ENCODE results near the gene MTHFD1. TPM values are rescaled to one million over a fixed set of nuclear protein-coding genes. Genes with fewer than 3 reads are reported as not detected.

Gene MTHFD1
- total and polyA plus RNA-seq, 3 experiments from 2014 or later: 41.1 to 256 (median 247) TPM

DNA sequence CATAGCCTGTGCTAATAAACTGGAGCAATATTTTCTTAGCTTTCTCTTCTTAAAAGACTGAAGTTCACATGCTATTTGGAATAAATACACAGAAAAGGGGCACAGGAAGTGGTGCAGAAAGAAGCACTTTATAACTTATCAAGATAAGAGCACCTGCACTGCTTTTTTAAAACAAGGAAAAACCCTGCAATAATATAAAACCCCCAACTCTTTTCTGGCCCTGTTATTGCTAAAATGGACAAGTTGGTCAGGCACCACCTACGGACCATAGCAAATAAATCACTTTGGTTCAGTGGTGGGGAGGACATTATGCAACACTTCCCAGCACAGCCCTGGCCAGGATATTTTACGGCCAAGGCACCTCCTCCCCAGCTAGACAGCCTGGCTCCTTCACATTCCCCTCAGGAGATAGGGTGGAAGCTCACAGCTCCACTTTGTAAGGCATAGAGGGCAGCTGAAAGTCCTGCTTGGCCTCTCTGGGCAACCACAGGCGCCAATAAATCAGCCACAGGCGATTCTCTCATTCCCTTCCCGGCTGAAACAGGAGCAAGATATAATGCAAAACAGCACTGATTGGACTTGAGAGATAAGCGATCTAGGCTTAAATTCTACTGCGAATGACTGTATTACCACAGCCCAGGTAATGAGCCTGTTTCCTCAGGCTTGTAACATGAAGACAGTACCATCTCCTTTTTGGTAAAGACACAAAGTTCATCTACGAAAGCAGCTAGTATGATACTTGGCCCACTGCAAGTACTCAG lies 113.4 kb downstream of the MTHFD1 start:
- Mint-ChIP-seq H3K4me1 (peaks cover 60 to 73% (median 61%) of the 10 kb centered on the region in 3 donors), H3K9me3 (peaks cover 0 to 2% (median 0%) of the 10 kb centered on the region in 5 donors), H3K27me3 (peaks cover 0 to 4% of the 10 kb centered on the region in 2 donors), H3K36me3 (peaks cover 0 to 64% (median 6%) of the 10 kb centered on the region in 3 donors), H3K4me3 (peak overlapping the region; percentile 94 to 99 (median 95)), H3K27ac (peak overlapping the region; percentile 97 to 100 (median 98))
- H3K4me3 ChIP-seq (ENCODE audit: low read length): peak overlapping the region; percentile 82
- H3K9me3 ChIP-seq (ENCODE audit: low read length): no peaks in the 10 kb centered on the region
- H3K36me3 ChIP-seq (ENCODE audit: insufficient read depth, low read length): peaks cover 7% of the 10 kb centered on the region
- H3K27me3 ChIP-seq (ENCODE audit: insufficient read depth, low read length, poor library complexity, severe bottlenecking): no peaks in the 10 kb centered on the region
- peaks cover 54% of the 10 kb centered on the region for H3K4me1 ChIP-seq (ENCODE audit: insufficient read depth, low read length)
- ChIA-PET CTCF (interaction anchor here (1.0 to 3.0 kb wide), 7 partner anchors 9 to 72 kb away, joined by 3 to 18 read pairs (median 5); partner anchors contain the start of gene HSPA2), POLR2A (interaction anchor here (2.3 kb wide), 1 partner anchor 9 kb away, joined by 13 read pairs; no protein-coding TSS in a partner anchor)
- peak in 2 of 5 donors; percentile 3 to 50 for DNase-seq
- H3K27ac ChIP-seq (ENCODE audit: low read depth, low read length): peak overlapping the region; percentile 99

DNA sequence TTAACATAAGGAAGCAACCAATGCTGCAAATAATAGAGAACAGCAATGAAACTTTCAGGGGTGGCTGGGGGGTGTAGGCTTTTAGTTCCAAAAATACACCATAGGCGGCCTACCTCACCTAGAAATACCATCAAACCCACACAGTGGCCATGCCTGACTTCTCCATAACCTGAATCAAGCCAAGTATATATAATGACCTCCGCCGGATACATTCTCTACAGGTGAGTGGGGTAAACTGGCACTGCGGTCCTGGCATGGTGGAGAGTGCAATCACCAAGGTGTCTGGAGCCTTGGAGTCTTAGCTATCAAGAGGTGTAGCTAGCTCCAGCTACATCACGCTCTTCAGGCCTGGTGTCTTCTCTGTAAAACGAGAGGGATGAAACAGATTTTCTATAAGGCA lies 114.3 kb downstream of the MTHFD1 start:
- Mint-ChIP-seq H3K9me3 (peaks cover 0 to 2% (median 0%) of the 10 kb centered on the region in 5 donors), H3K36me3 (peaks cover 0 to 57% (median 6%) of the 10 kb centered on the region in 3 donors), H3K27ac (peak overlapping the region; percentile 97 to 100 (median 98)), H3K4me3 (peak overlapping the region; percentile 94 to 99 (median 95)), H3K27me3 (peaks cover 0 to 4% of the 10 kb centered on the region in 2 donors), H3K4me1 (peaks cover 61 to 73% (median 62%) of the 10 kb centered on the region in 3 donors)
- Histone ChIP-seq H3K36me3 (ENCODE audit: insufficient read depth, low read length) (peaks cover 6% of the 10 kb centered on the region), H3K9me3 (ENCODE audit: low read length) (no peaks in the 10 kb centered on the region), H3K27ac (ENCODE audit: low read depth, low read length) (peak overlapping the region; percentile 99), H3K27me3 (ENCODE audit: insufficient read depth, low read length, poor library complexity, severe bottlenecking) (no peaks in the 10 kb centered on the region), H3K4me3 (ENCODE audit: low read length) (peak overlapping the region; percentile 82), H3K4me1 (ENCODE audit: insufficient read depth, low read length) (peaks cover 54% of the 10 kb centered on the region)
- DNase-seq: peak in 2 of 5 donors; percentile 5 to 36
- ChIA-PET POLR2A (interaction anchor here (0.9 to 2.3 kb wide), 7 partner anchors 8 to 861 kb away, joined by 3 to 13 read pairs (median 3); partner anchors contain the start of genes HSPA2, MTHFD1 and WDR89), CTCF (interaction anchor here (1.0 to 3.0 kb wide), 5 partner anchors 8 to 72 kb away, joined by 4 to 18 read pairs (median 7); partner anchors contain the start of gene HSPA2)

DNA sequence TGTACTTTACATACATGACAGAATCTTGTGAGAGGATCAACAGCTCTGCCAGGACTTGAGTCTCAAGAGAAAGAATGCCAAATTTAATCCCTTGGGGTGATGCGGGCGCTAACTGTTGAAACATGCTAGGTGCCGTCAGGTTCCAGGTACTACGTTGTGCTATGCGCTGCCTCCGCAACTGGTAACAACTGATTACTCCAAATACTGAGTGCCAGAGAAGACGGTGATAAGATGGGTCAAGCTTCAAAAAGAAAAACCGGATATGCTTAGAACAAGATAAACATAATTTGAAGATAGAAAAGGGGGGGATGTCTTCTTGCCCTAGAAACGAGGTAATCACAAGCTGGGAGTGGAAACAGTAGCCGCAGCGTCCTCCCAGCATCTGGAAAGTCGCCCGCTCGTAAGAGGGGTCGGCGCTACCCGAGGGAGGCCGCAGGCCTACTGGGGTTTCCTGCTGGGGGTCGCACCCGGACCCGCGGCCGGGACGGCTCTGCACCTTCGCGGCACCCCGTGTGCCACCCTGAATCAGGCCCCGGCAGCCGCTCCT lies 114.8 kb downstream of the MTHFD1 start:
- POLR2A ChIA-PET: interaction anchor here (0.6 to 2.3 kb wide), 9 partner anchors 8 to 861 kb away, joined by 3 to 13 read pairs (median 4); partner anchors contain the start of genes HSPA2, MTHFD1 and WDR89
- H3K36me3 Mint-ChIP-seq: peaks cover 0 to 52% (median 6%) of the 10 kb centered on the region in 3 donors
- H3K9me3 Mint-ChIP-seq: peaks cover 0 to 2% (median 0%) of the 10 kb centered on the region in 5 donors
- H3K4me1 ChIP-seq (ENCODE audit: insufficient read depth, low read length): peaks cover 54% of the 10 kb centered on the region
- H3K27ac ChIP-seq (ENCODE audit: low read depth, low read length): peak overlapping the region; percentile 99
- H3K27me3 ChIP-seq (ENCODE audit: insufficient read depth, low read length, poor library complexity, severe bottlenecking): no peaks in the 10 kb centered on the region
- no peaks in the 10 kb centered on the region for H3K9me3 ChIP-seq (ENCODE audit: low read length)
- peaks cover 0 to 4% of the 10 kb centered on the region in 2 donors for H3K27me3 Mint-ChIP-seq
- peak overlapping the region; percentile 94 to 99 (median 95) for H3K4me3 Mint-ChIP-seq
- H3K4me1 Mint-ChIP-seq: peaks cover 61 to 73% (median 62%) of the 10 kb centered on the region in 3 donors
- peak overlapping the region; percentile 97 to 100 (median 98) for H3K27ac Mint-ChIP-seq
- DNase-seq: peak in 2 of 5 donors; percentile 5 to 52
- CTCF ChIA-PET: interaction anchor here (0.6 to 3.0 kb wide), 5 partner anchors 8 to 73 kb away, joined by 3 to 18 read pairs (median 7); partner anchors contain the start of gene HSPA2
- peak overlapping the region; percentile 82 for H3K4me3 ChIP-seq (ENCODE audit: low read length)
- peaks cover 1% of the 10 kb centered on the region for H3K36me3 ChIP-seq (ENCODE audit: insufficient read depth, low read length)

DNA sequence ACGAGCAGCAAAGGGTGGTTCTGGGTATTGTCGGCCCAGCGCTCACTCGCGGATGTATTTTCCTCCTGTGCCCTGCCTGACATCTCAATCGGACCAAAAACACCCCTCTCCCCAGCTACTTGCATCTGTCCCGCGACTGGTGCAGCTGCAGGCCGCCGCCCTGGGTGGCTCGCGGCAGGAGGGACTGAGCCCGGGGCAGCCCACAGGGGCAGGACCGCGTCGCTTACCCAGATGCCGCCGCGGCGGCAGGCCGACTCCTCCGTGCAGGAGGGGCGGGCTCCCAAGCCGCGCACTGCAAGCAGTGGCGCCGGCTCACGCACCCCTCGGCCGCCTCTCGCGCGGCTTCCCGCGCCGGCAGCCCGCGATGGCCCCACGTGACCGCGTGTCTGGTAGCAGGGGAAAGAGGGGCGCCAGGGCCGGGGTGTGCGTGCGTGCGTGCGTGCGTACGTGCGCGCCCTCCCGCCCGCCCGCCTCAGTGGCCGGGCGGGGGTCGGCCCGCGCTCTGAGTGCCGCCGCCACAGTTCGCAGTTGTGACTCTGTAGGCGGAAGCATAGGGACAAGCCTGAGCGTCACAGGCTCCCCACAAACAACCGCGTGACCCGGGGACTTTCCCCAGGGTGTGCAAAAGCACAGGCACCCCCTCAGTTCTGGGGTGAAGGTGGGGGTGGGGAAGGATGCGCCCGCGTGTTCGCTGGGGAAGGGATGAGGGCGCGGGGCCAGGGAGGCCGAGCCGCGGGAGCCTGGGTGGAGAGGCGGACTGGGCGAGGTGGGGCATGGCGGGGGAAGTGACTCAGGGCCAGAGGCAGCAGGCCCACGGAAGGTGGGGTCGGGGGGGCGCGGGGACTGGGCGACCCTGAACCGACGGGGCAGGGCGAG lies 115.5 kb downstream of the MTHFD1 start, which contains the start of gene ZBTB25:
Gene ZBTB25, minus strand, starts transcription at position 405 of the 876 bp plus-strand sequence. CDS start 13,305 bp downstream, outside the sequence.
- POLR2A ChIA-PET: interaction anchor here (0.6 to 2.0 kb wide), 15 partner anchors 8 to 862 kb away, joined by 3 to 15 read pairs (median 4); partner anchors contain the start of genes AKAP5, HSPA2, MTHFD1 and WDR89
- Mint-ChIP-seq H3K27ac (peak within 1 kb of the TSS; percentile 97 to 100 (median 100)), H3K4me1 (peaks cover 65 to 78% (median 68%) of the 10 kb centered on the region in 3 donors), H3K9me3 (peaks cover 0 to 2% (median 0%) of the 10 kb centered on the region in 5 donors), H3K4me3 (peak within 1 kb of the TSS; percentile 94 to 99 (median 95)), H3K27me3 (peaks cover 0 to 4% of the 10 kb centered on the region in 2 donors), H3K36me3 (peaks cover 0 to 50% (median 6%) of the 10 kb centered on the region in 3 donors)
- Histone ChIP-seq H3K36me3 (ENCODE audit: insufficient read depth, low read length) (no peaks in the 10 kb centered on the region), H3K4me3 (ENCODE audit: low read length) (peak within 1 kb of the TSS; percentile 82), H3K4me1 (ENCODE audit: insufficient read depth, low read length) (peaks cover 57% of the 10 kb centered on the region), H3K27ac (ENCODE audit: low read depth, low read length) (peak within 1 kb of the TSS; percentile 99), H3K9me3 (ENCODE audit: low read length) (no peaks in the 10 kb centered on the region), H3K27me3 (ENCODE audit: insufficient read depth, low read length, poor library complexity, severe bottlenecking) (no peaks in the 10 kb centered on the region)
- peak; percentile 98 to 99 (median 98) for DNase-seq
- CTCF ChIA-PET: interaction anchor here (0.5 to 3.0 kb wide), 9 partner anchors 7 to 145 kb away, joined by 3 to 18 read pairs (median 6); partner anchors contain the start of gene HSPA2

DNA sequence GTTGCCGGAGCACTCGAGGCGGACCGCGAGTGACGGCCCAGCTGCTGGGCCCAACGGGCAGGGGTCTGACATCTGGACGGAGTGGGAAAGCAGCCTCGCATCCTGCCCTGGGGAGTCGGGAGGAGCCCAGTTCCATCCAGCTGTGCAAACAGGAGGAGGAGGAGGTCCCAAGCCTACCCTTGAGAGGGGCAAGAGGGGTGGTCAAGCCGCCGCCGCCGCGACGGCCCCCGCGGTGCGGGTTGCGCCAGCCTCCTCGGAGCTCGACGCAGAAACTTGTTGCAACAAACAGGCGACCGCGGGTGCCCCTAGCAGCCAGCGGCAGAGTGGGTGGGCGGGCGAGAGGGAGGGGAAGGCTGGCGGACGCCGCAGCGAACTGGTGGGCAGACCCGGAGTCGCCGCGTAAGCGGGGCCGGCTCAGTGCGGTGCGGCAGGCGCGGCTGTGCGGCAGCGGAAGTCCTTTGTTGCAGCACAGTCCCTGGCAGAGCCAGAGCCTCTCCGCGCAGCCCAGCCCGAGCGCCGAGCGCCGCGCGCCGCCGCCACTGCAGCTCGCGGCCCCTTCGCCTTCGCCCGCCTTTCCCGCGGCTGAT lies 116.2 kb downstream of the MTHFD1 start, which contains the start of gene ZBTB1:
Gene ZBTB1, plus strand, starts transcription at position 461 of the 587 bp plus-strand sequence. CDS start 16,735 bp downstream, outside the sequence.
- Mint-ChIP-seq H3K4me1 (peaks cover 65 to 79% (median 72%) of the 10 kb centered on the region in 3 donors), H3K36me3 (peaks cover 0 to 44% (median 6%) of the 10 kb centered on the region in 3 donors), H3K27ac (peak within 1 kb of the TSS; percentile 97 to 100 (median 100)), H3K27me3 (peaks cover 0 to 4% of the 10 kb centered on the region in 2 donors), H3K4me3 (peak within 1 kb of the TSS; percentile 93 to 99 (median 95)), H3K9me3 (peaks cover 0 to 2% (median 0%) of the 10 kb centered on the region in 5 donors)
- CTCF ChIA-PET: interaction anchor here (0.5 to 2.2 kb wide), 7 partner anchors 10 to 145 kb away, joined by 3 to 11 read pairs (median 5); partner anchors contain the start of gene HSPA2
- Histone ChIP-seq H3K36me3 (ENCODE audit: insufficient read depth, low read length) (no peaks in the 10 kb centered on the region), H3K9me3 (ENCODE audit: low read length) (no peaks in the 10 kb centered on the region), H3K4me1 (ENCODE audit: insufficient read depth, low read length) (peaks cover 58% of the 10 kb centered on the region), H3K27me3 (ENCODE audit: insufficient read depth, low read length, poor library complexity, severe bottlenecking) (no peaks in the 10 kb centered on the region), H3K27ac (ENCODE audit: low read depth, low read length) (peak within 1 kb of the TSS; percentile 99), H3K4me3 (ENCODE audit: low read length) (peak within 1 kb of the TSS; percentile 82)
- peak; percentile 79 to 93 (median 91) for DNase-seq
- POLR2A ChIA-PET: interaction anchor here (0.5 to 2.0 kb wide), 14 partner anchors 9 to 863 kb away, joined by 3 to 18 read pairs (median 4); partner anchors contain the start of genes AKAP5, HSPA2, MTHFD1 and WDR89

DNA sequence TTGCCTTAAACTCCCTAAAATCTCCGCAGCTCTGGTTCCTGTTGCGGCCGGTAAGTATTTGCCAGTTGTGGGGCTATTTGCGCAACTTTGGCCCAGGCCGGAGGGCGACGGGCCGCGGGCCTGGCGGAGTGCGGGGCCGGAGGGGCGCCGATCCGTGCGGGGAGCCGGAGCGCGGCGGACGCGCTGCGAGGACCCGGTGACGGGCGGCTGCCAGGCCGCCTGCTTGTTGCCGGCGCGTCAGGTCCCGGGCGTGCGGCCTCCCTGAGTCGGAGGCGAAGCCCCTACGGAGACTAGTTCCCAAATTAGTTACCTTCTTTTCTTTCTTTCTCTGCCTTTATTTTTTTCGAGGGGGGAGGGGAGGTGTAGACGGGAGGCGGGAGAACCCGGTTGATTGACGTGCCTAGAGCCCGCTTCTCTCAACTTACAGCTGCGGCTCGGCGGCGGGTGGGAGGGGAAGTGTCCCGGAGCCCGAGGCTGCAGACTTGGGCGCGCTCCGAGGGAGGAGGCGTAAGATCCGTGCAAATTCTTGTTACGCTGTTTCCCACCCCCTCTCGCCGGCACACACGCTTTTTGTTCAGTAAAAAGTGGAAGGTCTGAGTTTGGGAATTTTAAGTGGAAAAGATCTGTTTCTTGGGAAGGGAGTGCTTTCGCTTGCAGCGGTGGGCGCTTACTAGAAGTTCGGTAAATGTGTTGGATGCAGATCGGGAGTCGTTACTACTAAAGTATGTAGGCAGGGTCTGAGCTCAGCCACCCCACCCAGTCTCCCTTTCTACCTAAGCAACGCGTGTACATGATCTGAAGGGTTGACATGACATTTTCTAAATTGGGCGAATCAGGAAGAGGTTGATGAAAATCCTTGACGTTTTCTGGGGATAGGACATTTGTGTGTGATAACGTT lies 117.0 kb downstream of the MTHFD1 start:
- peaks cover 0 to 4% of the 10 kb centered on the region in 2 donors for H3K27me3 Mint-ChIP-seq
- Histone ChIP-seq H3K36me3 (ENCODE audit: insufficient read depth, low read length) (no peaks in the 10 kb centered on the region), H3K9me3 (ENCODE audit: low read length) (no peaks in the 10 kb centered on the region), H3K27ac (ENCODE audit: low read depth, low read length) (peak overlapping the region; percentile 99), H3K4me1 (ENCODE audit: insufficient read depth, low read length) (peaks cover 56% of the 10 kb centered on the region), H3K27me3 (ENCODE audit: insufficient read depth, low read length, poor library complexity, severe bottlenecking) (no peaks in the 10 kb centered on the region), H3K4me3 (ENCODE audit: low read length) (peak overlapping the region; percentile 77)
- peak overlapping the region; percentile 97 to 100 (median 100) for H3K27ac Mint-ChIP-seq
- ChIA-PET POLR2A (interaction anchor here (0.5 to 2.0 kb wide), 18 partner anchors 8 to 864 kb away, joined by 3 to 18 read pairs (median 4); partner anchors contain the start of genes AKAP5, HSPA2, MTHFD1 and WDR89), CTCF (interaction anchor here (0.7 to 2.2 kb wide), 7 partner anchors 7 to 118 kb away, joined by 3 to 11 read pairs (median 5); partner anchors contain the start of gene HSPA2)
- peaks cover 65 to 79% (median 71%) of the 10 kb centered on the region in 3 donors for H3K4me1 Mint-ChIP-seq
- peak; percentile 77 to 91 (median 85) for DNase-seq
- peaks cover 0 to 2% (median 0%) of the 10 kb centered on the region in 5 donors for H3K9me3 Mint-ChIP-seq
- peak overlapping the region; percentile 93 to 99 (median 95) for H3K4me3 Mint-ChIP-seq
- peaks cover 0 to 38% (median 6%) of the 10 kb centered on the region in 3 donors for H3K36me3 Mint-ChIP-seq

Measured in CD8-positive, alpha-beta memory T cell (primary cell).